Measurements from ENCODE around the gene ENPP5.

The ENPP5 gene

GRCh38 chr6:46170357-46171289 lies at the start of gene ENPP5:
Gene ENPP5, minus strand, starts transcription at chr6:46170980. Its CDS starts 2,718 bp downstream, at chr6:46168262.
- peak; percentile 82 for DNase-seq

GRCh38 chr6:46219661-46220060 lies 48.9 kb upstream of the ENPP5 start:
- DNase-seq = no peak

- no peak for DNase-seq
Observed at GRCh38 chr6:46218457-46218856, 47.7 kb upstream of the ENPP5 start.

GRCh38 chr6:46217671-46218131 lies 46.9 kb upstream of the ENPP5 start:
- DNase-seq = no peak

- DNase-seq = no peak
Observed at GRCh38 chr6:46216879-46217278, 46.1 kb upstream of the ENPP5 start.

GRCh38 chr6:46215777-46216176 lies 45.0 kb upstream of the ENPP5 start:
- DNase-seq = no peak

- no peak for DNase-seq
Observed at GRCh38 chr6:46215213-46215612, 44.4 kb upstream of the ENPP5 start.

- DNase-seq = no peak
Observed at GRCh38 chr6:46211917-46212316, 41.1 kb upstream of the ENPP5 start.

- DNase-seq = no peak
Observed at GRCh38 chr6:46210294-46210693, 39.5 kb upstream of the ENPP5 start.

GRCh38 chr6:46208303-46208702 lies 37.5 kb upstream of the ENPP5 start:
- DNase-seq = no peak

GRCh38 chr6:46207174-46207573 lies 36.4 kb upstream of the ENPP5 start:
- no peak for DNase-seq

GRCh38 chr6:46204880-46205650 lies 34.3 kb upstream of the ENPP5 start:
- DNase-seq = no peak

GRCh38 chr6:46203391-46204177 lies 32.8 kb upstream of the ENPP5 start:
- no peak for DNase-seq

GRCh38 chr6:46201702-46202101 lies 30.9 kb upstream of the ENPP5 start:
- DNase-seq = no peak

GRCh38 chr6:46199387-46199786 lies 28.6 kb upstream of the ENPP5 start:
- DNase-seq = no peak

GRCh38 chr6:46191961-46192360 lies 21.2 kb upstream of the ENPP5 start:
- DNase-seq = no peak

GRCh38 chr6:46190889-46191288 lies 20.1 kb upstream of the ENPP5 start:
- no peak for DNase-seq

GRCh38 chr6:46189726-46190125 lies 18.9 kb upstream of the ENPP5 start:
- no peak for DNase-seq

- DNase-seq = no peak
Observed at GRCh38 chr6:46186583-46186982, 15.8 kb upstream of the ENPP5 start.

GRCh38 chr6:46184114-46184513 lies 13.3 kb upstream of the ENPP5 start:
- no peak for DNase-seq

- no peak for DNase-seq
Observed at GRCh38 chr6:46175976-46176375, 5.2 kb upstream of the ENPP5 start.

GRCh38 chr6:46175446-46175845 lies 4.7 kb upstream of the ENPP5 start:
- peak; percentile 59 for DNase-seq

GRCh38 chr6:46174904-46175303 lies 4.1 kb upstream of the ENPP5 start:
- DNase-seq = peak; percentile 33

Data from CD4-positive, alpha-beta T cell treated with Interleukin-17A for 1 hour (primary cell).